ENCODE data around the gene RNF213.

Gene RNF213

DNA sequence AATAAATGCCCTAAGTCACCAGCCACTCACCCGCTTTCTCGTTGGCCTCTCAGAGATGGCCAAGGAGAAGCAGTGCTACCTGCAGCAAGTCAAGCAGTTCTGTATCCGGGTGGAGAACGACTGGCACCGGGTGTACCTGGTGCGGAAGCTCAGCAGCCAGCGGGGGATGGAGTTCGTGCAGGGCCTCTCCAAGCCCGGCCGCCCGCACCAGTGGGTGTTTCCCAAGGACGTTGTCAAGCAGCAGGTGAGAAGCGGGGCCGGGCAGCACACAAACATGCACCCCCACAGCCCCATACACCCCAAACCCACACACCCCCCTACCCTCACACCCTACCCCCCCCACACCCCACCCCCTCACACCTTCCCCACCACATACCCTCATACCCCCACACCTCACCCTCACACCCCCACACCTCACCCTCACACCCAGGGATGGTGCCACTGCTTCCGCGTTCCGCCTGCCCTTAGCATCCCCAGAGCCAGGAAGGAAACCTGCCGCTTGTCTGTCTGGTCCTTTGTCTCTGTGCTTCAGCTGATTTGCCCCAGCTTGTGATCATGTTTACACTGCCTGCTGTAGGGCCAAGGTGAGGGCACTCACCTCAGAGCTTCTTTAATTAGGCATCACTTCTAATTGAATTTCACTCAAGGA lies 112.4 kb downstream of the RNF213 start:
- H3K4me3 ChIP-seq (ENCODE audit: low read depth, low read length): no peak overlapping the region
- TF ChIP-seq CTCF (IDR thresholded peaks at IDR 0.05; ENCODE audit: low read depth, low read length): no peak
- H3K27me3 ChIP-seq (ENCODE audit: insufficient read depth, low read depth, severe bottlenecking): no peaks in the 10 kb centered on the region
- no peak for DNase-seq
- H3K27ac ChIP-seq: peak overlapping the region; percentile 16; the same call in 1 of the 2 replicates
- no peaks in the 10 kb centered on the region for H3K9me3 ChIP-seq (ENCODE audit: severe bottlenecking)
- peaks cover 86% of the 10 kb centered on the region for H3K36me3 ChIP-seq

- Histone ChIP-seq H3K4me3 (ENCODE audit: low read depth, low read length) (no peak overlapping the region), H3K36me3 (peaks cover 86% of the 10 kb centered on the region), H3K27me3 (ENCODE audit: insufficient read depth, low read depth, severe bottlenecking) (no peaks in the 10 kb centered on the region), H3K27ac (peak overlapping the region; percentile 62), H3K9me3 (ENCODE audit: severe bottlenecking) (no peaks in the 10 kb centered on the region)
- no peak for DNase-seq
- no peak for TF ChIP-seq CTCF (IDR thresholded peaks at IDR 0.05; ENCODE audit: low read depth, low read length)
These were observed 113.5 kb downstream of the RNF213 start for GRCh38 chr17:80374039-80374731.

GRCh38 chr17:80374732-80375585 lies 114.3 kb downstream of the RNF213 start:
- no peaks in the 10 kb centered on the region for H3K27me3 ChIP-seq (ENCODE audit: insufficient read depth, low read depth, severe bottlenecking)
- no peak overlapping the region for H3K4me3 ChIP-seq (ENCODE audit: low read depth, low read length)
- peak; percentile 46 for DNase-seq
- peaks cover 86% of the 10 kb centered on the region for H3K36me3 ChIP-seq
- H3K9me3 ChIP-seq (ENCODE audit: severe bottlenecking): no peaks in the 10 kb centered on the region
- peak overlapping the region; percentile 62 for H3K27ac ChIP-seq
- TF ChIP-seq CTCF (IDR thresholded peaks at IDR 0.05; ENCODE audit: low read depth, low read length): no peak

DNA sequence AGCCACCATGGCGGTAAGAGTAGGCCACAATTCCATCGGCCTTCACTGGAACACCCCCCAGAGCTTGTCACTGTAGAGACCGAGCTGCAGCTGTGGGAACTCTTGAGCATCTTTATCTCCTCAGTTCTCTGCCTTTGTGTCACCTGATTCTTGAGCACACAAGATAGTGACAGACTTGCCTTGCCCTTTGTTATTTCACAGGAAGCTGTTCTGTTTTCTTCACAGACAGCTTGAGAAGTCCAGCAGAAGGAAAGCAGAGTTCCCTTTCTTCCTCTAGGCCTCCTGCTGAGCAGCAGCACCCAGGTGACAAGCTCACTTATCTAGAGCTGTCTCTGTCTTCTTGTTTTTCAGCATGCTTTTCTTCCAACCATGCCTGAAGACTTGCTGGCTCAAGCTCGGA lies 115.9 kb downstream of the RNF213 start:
- no peak overlapping the region for H3K4me3 ChIP-seq (ENCODE audit: low read depth, low read length)
- no peak overlapping the region for H3K27ac ChIP-seq
- no peak for DNase-seq
- no peaks in the 10 kb centered on the region for H3K27me3 ChIP-seq (ENCODE audit: insufficient read depth, low read depth, severe bottlenecking)
- no peaks in the 10 kb centered on the region for H3K9me3 ChIP-seq (ENCODE audit: severe bottlenecking)
- TF ChIP-seq CTCF (IDR thresholded peaks at IDR 0.05; ENCODE audit: low read depth, low read length): no peak
- H3K36me3 ChIP-seq: peaks cover 86% of the 10 kb centered on the region

- no peak overlapping the region for H3K27ac ChIP-seq
- no peak for DNase-seq
- H3K36me3 ChIP-seq: peaks cover 83% of the 10 kb centered on the region
- no peak overlapping the region for H3K4me3 ChIP-seq (ENCODE audit: low read depth, low read length)
- H3K27me3 ChIP-seq (ENCODE audit: insufficient read depth, low read depth, severe bottlenecking): no peaks in the 10 kb centered on the region
- H3K9me3 ChIP-seq (ENCODE audit: severe bottlenecking): no peaks in the 10 kb centered on the region
- TF ChIP-seq CTCF (IDR thresholded peaks at IDR 0.05; ENCODE audit: low read depth, low read length): no peak
These were observed 117.1 kb downstream of the RNF213 start for GRCh38 chr17:80377798-80378197.
